Ascending aorta (tissue), 2 donors: Measurements from ENCODE around the gene NOL3. TPM values are rescaled to one million over a fixed set of nuclear protein-coding genes. Genes with fewer than 3 reads are reported as not detected.

Experiments used
- DNase-seq, 2 donors: peaks; one replicate each; pipeline ENCODE4 v3.0.0-alpha.2; 2019; ENCODE audit warnings: low spot score in 2 of 2
- H3K27ac ChIP-seq, 2 donors: fragments of 200-600 bp; sonication (generic); one replicate each; pipeline ENCODE4 v1.5.1; 2016 to 2017; ENCODE audit warnings: mild to moderate bottlenecking in 1 of 2
- H3K27me3 ChIP-seq: fragments of 200-600 bp; sonication (generic); one replicate; pipeline ENCODE4 v1.5.1; 2017
- H3K36me3 ChIP-seq, 2 donors: fragments of 200-600 bp; sonication (generic); one replicate each; pipeline ENCODE4 v1.5.1; 2016
- H3K4me1 ChIP-seq, 2 donors: fragments of 200-600 bp; sonication (generic); one replicate each; pipeline ENCODE4 v1.5.1; 2016 to 2017; ENCODE audit warnings: mild to moderate bottlenecking in 1 of 2
- H3K4me3 ChIP-seq, 2 donors: fragments of 200-600 bp; sonication (generic); one replicate each; pipeline ENCODE4 v1.5.1; 2016 to 2017; ENCODE audit warnings: mild to moderate bottlenecking in 1 of 2
- H3K9me3 ChIP-seq, 2 donors: fragments of 200-600 bp; sonication (generic); one replicate each; pipeline ENCODE4 v1.5.1; 2016
- CTCF ChIP-seq, 3 experiments: fragments of 200-600 bp in 2 of 3; fragments of 450-650 bp in 1 of 3; sonication (generic) in 2 of 3; IDR thresholded peaks; one replicate each; pipeline ENCODE4 v1.5.1; 2016 to 2019; ENCODE audit warnings: antibody characterized with exemption in 3 of 3, mild to moderate bottlenecking in 1 of 3, moderate library complexity in 1 of 3
- intact Hi-C: fragments of 100-400 bp; cut with DNase I; formaldehyde crosslinking; loops from one replicate; pipeline ENCODE4 v1.15.1; 2023
- total RNA-seq: library from RNA; depleted of rRNA; stranded (reverse); fragments of >200 nt; gene quantifications from one replicate; pipeline ENCODE4 v1.1.0, GENCODE V29; 2016

NOL3 gene
- total RNA-seq, 1 donor from 2014 or later: 87.6 TPM

- H3K36me3 ChIP-seq: peaks cover 60 to 76% of the 10 kb centered on the region in 2 donors
Measured at GRCh38 chr16:67199011-67199807, 28.9 kb downstream of the NOL3 start, which contains the start of gene ELMO3. ELMO3 (plus strand) TSS chr16:67199131; CDS start chr16:67199327, 196 bp downstream.

GRCh38 chr16:67199808-67200198 lies 29.5 kb downstream of the NOL3 start:
- intact Hi-C loops: no loop called here
- Histone ChIP-seq H3K4me1 (peaks cover 0 to 3% of the 10 kb centered on the region in 2 donors), H3K27ac (no peak overlapping the region), H3K27me3 (no peaks in the 10 kb centered on the region), H3K36me3 (peaks cover 56 to 71% of the 10 kb centered on the region in 2 donors), H3K9me3 (no peaks in the 10 kb centered on the region), H3K4me3 (no peak overlapping the region)
- no peak for DNase-seq
- no peak for TF ChIP-seq CTCF (IDR thresholded peaks at IDR 0.05)

More at GRCh38 chr16:67199011-67199807, 28.9 kb downstream of the NOL3 start, which contains the start of gene ELMO3:
- intact Hi-C loops: no loop called here
- TF ChIP-seq CTCF (IDR thresholded peaks at IDR 0.05): no peak
- Histone ChIP-seq H3K4me3 (no peak within 1 kb of the TSS), H3K9me3 (no peaks in the 10 kb centered on the region), H3K4me1 (peaks cover 0 to 3% of the 10 kb centered on the region in 2 donors), H3K27me3 (no peaks in the 10 kb centered on the region), H3K27ac (no peak within 1 kb of the TSS)
- no peak for DNase-seq

- H3K9me3 ChIP-seq: no peaks in the 10 kb centered on the region
- DNase-seq: no peak
- peaks cover 0 to 3% of the 10 kb centered on the region in 2 donors for H3K4me1 ChIP-seq
- no peak for TF ChIP-seq CTCF (IDR thresholded peaks at IDR 0.05)
- H3K36me3 ChIP-seq: peaks cover 49 to 64% of the 10 kb centered on the region in 2 donors
- no peak overlapping the region for H3K4me3 ChIP-seq
- H3K27ac ChIP-seq: no peak overlapping the region
- intact Hi-C loops: no loop called here
- no peaks in the 10 kb centered on the region for H3K27me3 ChIP-seq
Measured at GRCh38 chr16:67200491-67200890, 30.2 kb downstream of the NOL3 start.

- intact Hi-C loops: no loop called here
- no peak overlapping the region for H3K4me3 ChIP-seq
- peaks cover 0 to 3% of the 10 kb centered on the region in 2 donors for H3K4me1 ChIP-seq
- H3K27me3 ChIP-seq: no peaks in the 10 kb centered on the region
- DNase-seq: no peak
- H3K9me3 ChIP-seq: no peaks in the 10 kb centered on the region
- peaks cover 37 to 52% of the 10 kb centered on the region in 2 donors for H3K36me3 ChIP-seq
- TF ChIP-seq CTCF (IDR thresholded peaks at IDR 0.05): no peak
- H3K27ac ChIP-seq: no peak overlapping the region
Measured at GRCh38 chr16:67201411-67202345, 31.3 kb downstream of the NOL3 start.

- H3K4me1 ChIP-seq: peaks cover 0 to 3% of the 10 kb centered on the region in 2 donors
- H3K27me3 ChIP-seq: no peaks in the 10 kb centered on the region
- peaks cover 30 to 51% of the 10 kb centered on the region in 2 donors for H3K36me3 ChIP-seq
- no peak for TF ChIP-seq CTCF (IDR thresholded peaks at IDR 0.05)
- no peak for DNase-seq
- H3K9me3 ChIP-seq: no peaks in the 10 kb centered on the region
- no peak overlapping the region for H3K27ac ChIP-seq
- intact Hi-C loops: no loop called here
- no peak overlapping the region for H3K4me3 ChIP-seq
Measured at GRCh38 chr16:67202426-67202825, 32.1 kb downstream of the NOL3 start.
